ENCODE data around the gene B4GALT5.

B4GALT5 gene

DNA sequence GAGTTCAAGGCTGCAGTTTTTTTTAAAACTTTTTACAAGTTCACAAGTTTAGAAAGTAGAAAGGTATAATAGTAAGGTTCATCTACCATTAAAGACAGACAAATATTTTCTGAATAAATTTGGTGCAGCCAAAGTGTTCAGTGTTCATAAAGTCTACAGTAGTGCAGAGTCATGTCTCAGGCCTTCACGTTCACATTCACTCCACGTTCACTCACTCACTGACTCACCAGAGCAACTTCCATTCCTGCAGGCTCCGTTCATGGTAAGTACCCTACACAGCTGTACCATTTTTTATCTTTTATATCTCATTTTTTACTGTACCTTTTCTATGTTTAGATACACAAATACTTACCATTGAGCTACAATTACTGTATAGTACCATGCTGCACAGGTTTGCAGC is 67.6 kb downstream of the B4GALT5 start:
- Histone ChIP-seq H3K4me3 (ENCODE audit: low read depth in 1 of 2, low read length in 1 of 2) (no peak overlapping the region), H3K27me3 (no peaks in the 10 kb centered on the region), H3K9me3 (no peaks in the 10 kb centered on the region), H3K4me1 (ENCODE audit: control insufficient read depth in 1 of 2, insufficient read depth in 1 of 2, low read depth in 1 of 2, low read length in 1 of 2) (peaks cover 47 to 50% of the 10 kb centered on the region in 2 experiments), H3K36me3 (peaks cover 78% of the 10 kb centered on the region), H3K27ac (peak overlapping the region; percentile 85)
- no peak for TF ChIP-seq CTCF (IDR thresholded peaks at IDR 0.05)

GRCh38 chr20:49644980-49645565 is 68.6 kb downstream of the B4GALT5 start:
- H3K27me3 ChIP-seq: no peaks in the 10 kb centered on the region
- H3K4me3 ChIP-seq (ENCODE audit: low read depth in 1 of 2, low read length in 1 of 2): no peak overlapping the region
- H3K4me1 ChIP-seq (ENCODE audit: control insufficient read depth in 1 of 2, insufficient read depth in 1 of 2, low read depth in 1 of 2, low read length in 1 of 2): peaks cover 38 to 42% of the 10 kb centered on the region in 2 experiments
- H3K27ac ChIP-seq: peak overlapping the region; percentile 85
- peaks cover 88% of the 10 kb centered on the region for H3K36me3 ChIP-seq
- H3K9me3 ChIP-seq: no peaks in the 10 kb centered on the region
- TF ChIP-seq CTCF (IDR thresholded peaks at IDR 0.05): no peak

GRCh38 chr20:49642816-49643215 is 70.9 kb downstream of the B4GALT5 start:
- Histone ChIP-seq H3K4me3 (ENCODE audit: low read depth in 1 of 2, low read length in 1 of 2) (no peak overlapping the region), H3K27ac (peak overlapping the region; percentile 53), H3K27me3 (no peaks in the 10 kb centered on the region), H3K9me3 (no peaks in the 10 kb centered on the region), H3K36me3 (peaks cover 97% of the 10 kb centered on the region), H3K4me1 (ENCODE audit: control insufficient read depth in 1 of 2, insufficient read depth in 1 of 2, low read depth in 1 of 2, low read length in 1 of 2) (peaks cover 15 to 20% of the 10 kb centered on the region in 2 experiments)
- no peak for TF ChIP-seq CTCF (IDR thresholded peaks at IDR 0.05)

GRCh38 chr20:49641683-49642656 is 71.7 kb downstream of the B4GALT5 start:
- no peaks in the 10 kb centered on the region for H3K27me3 ChIP-seq
- H3K4me3 ChIP-seq (ENCODE audit: low read depth in 1 of 2, low read length in 1 of 2): no peak overlapping the region
- peak overlapping the region; percentile 53 for H3K27ac ChIP-seq
- H3K9me3 ChIP-seq: no peaks in the 10 kb centered on the region
- H3K36me3 ChIP-seq: peaks cover 97% of the 10 kb centered on the region
- H3K4me1 ChIP-seq (ENCODE audit: control insufficient read depth in 1 of 2, insufficient read depth in 1 of 2, low read depth in 1 of 2, low read length in 1 of 2): peaks cover 15 to 18% of the 10 kb centered on the region in 2 experiments
- TF ChIP-seq CTCF (IDR thresholded peaks at IDR 0.05): no peak

- peaks cover 12 to 24% of the 10 kb centered on the region in 2 experiments for H3K4me1 ChIP-seq (ENCODE audit: control insufficient read depth in 1 of 2, insufficient read depth in 1 of 2, low read depth in 1 of 2, low read length in 1 of 2)
- H3K9me3 ChIP-seq: no peaks in the 10 kb centered on the region
- no peak overlapping the region for H3K4me3 ChIP-seq (ENCODE audit: low read depth in 1 of 2, low read length in 1 of 2)
- no peaks in the 10 kb centered on the region for H3K27me3 ChIP-seq
- peaks cover 100% of the 10 kb centered on the region for H3K36me3 ChIP-seq
- no peak for TF ChIP-seq CTCF (IDR thresholded peaks at IDR 0.05)
- peak overlapping the region; percentile 74 for H3K27ac ChIP-seq
Observed at GRCh38 chr20:49637046-49637637, 76.5 kb downstream of the B4GALT5 start.

Measured in neutrophil (primary cell).